Eye (tissue), 1 donor: ENCODE measurements around the gene TNFSF13.

Experiments
- DNase-seq: peaks from one replicate; pipeline ENCODE4 v3.0.0-alpha.2; 2015

Gene TNFSF13

GRCh38 chr17:7576432-7576937, 17.9 kb downstream of the TNFSF13 start:
- DNase-seq: no peak

DNA sequence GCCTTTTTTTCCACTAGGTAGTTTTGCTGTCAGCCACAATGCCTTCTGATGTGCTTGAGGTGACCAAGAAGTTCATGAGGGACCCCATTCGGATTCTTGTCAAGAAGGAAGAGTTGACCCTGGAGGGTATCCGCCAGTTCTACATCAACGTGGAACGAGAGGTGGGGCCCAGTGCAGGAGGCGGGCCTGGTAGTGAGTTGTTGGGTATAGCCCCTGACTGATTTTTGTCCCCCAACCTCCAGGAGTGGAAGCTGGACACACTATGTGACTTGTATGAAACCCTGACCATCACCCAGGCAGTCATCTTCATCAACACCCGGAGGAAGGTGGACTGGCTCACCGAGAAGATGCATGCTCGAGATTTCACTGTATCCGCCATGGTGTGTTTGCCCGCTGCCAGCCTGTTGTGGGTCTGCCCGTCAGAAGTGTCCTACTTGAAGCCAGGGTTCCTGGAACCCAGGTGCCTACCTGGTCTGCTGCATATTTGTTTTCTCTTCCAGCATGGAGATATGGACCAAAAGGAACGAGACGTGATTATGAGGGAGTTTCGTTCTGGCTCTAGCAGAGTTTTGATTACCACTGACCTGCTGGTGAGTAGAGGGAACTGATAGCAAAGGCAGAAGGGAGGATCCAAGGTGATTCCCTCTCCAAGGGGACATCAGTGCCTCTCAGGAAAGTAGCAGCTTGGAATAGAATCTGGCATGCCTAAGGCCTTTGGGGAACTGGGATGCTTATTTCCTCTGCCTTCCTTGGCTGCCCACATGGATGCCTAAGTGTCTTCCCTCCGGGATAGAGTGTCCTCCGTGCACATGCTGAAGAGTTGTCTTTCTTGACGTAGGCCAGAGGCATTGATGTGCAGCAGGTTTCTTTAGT, 19.0 kb downstream of the TNFSF13 start:
- no peak for DNase-seq

GRCh38 chr17:7579001-7579833, 20.7 kb downstream of the TNFSF13 start, which contains the start of gene CD68:
CD68 (plus strand) TSS chr17:7579638; CDS start chr17:7579678, 40 bp downstream.
- DNase-seq: peak; percentile 50

DNA sequence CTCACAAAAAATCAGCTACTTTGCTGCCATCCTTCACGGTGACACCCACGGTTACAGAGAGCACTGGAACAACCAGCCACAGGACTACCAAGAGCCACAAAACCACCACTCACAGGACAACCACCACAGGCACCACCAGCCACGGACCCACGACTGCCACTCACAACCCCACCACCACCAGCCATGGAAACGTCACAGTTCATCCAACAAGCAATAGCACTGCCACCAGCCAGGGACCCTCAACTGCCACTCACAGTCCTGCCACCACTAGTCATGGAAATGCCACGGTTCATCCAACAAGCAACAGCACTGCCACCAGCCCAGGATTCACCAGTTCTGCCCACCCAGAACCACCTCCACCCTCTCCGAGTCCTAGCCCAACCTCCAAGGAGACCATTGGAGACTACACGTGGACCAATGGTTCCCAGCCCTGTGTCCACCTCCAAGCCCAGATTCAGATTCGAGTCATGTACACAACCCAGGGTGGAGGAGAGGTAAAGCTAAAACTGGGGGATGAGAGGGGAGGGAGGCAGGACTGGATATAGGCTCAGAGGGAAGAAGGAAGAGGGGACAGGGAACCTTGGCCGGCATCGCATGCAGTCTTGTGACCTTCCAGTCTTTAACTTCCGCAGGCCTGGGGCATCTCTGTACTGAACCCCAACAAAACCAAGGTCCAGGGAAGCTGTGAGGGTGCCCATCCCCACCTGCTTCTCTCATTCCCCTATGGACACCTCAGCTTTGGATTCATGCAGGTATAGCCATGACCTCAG, 21.5 kb downstream of the TNFSF13 start:
- DNase-seq: no peak

DNA sequence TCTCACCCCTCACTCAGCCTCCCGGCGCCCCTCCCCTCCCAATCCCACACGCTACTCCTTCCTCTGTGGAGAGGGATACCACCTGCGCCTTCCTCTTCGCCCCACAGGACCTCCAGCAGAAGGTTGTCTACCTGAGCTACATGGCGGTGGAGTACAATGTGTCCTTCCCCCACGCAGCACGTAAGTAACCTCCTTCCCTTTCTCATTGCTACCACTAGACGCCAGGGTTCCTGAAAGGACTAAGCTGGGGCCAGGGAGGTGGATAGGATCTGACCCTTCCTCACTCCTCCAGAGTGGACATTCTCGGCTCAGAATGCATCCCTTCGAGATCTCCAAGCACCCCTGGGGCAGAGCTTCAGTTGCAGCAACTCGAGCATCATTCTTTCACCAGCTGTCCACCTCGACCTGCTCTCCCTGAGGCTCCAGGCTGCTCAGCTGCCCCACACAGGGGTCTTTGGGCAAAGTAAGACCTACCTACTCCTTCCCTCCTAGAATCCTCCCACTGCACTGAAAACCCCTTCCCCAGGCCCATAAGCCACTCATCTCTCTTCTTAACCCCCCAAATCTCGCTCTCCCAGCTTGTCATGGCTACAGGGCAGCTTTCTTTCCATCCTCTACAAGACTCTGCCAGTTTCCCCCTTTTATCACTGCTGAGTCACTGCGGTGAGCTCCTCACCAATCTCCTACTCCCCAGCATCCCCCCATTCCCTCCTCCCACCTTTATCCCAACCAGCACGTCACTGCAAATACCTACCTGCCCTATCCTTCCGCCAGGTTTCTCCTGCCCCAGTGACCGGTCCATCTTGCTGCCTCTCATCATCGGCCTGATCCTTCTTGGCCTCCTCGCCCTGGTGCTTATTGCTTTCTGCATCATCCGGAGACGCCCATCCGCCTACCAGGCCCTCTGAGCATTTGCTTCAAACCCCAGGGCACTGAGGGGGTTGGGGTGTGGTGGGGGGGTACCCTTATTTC, 22.3 kb downstream of the TNFSF13 start:
- no peak for DNase-seq

DNA sequence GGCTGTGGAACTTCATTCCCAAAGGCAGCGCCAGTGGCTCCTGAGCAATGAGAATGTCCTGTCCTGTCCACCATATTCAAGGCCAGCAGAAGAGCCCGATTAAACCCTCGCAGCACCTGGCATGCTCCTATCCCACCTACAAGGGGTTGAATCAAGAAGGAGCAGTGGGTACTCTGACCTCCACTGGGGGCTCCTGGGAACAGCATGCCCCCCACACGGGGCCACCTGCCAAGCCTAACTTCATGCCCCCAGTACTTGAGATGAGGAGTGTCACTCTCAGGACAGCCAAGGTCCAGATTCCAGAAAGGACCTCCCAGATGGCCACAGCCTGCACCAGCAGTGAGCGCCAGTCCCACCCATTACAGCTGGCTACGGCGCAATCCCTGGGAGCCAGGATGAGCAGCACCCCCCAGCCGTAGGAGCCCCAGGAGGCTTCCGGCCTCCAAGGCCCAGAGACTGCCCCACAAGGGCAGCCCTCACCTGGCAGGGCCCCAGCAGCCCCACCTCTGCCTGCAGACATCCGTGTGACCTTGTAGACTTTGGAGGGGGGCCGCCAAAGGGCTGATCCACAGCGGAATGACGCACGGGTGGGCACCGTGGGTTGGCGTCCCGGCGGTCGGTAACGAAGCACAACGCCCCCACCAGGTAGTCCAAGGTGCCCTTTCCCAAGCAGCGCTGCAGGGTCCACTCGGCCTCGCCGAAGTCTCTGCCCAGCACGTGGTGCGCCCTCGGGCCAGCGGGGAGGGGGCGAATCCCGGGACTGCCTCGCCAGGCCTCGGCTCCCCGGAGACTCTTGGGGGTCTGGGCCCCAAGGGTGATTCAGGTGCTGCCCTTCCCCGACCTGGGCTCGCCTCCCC, 24.1 kb downstream of the TNFSF13 start:
- DNase-seq: no peak

- peak; percentile 99 for DNase-seq
Measured at GRCh38 chr17:7583253-7584109, 24.9 kb downstream of the TNFSF13 start, which contains the start of gene MPDU1. MPDU1 (plus strand) TSS chr17:7583852; CDS start chr17:7583863, 11 bp downstream.

GRCh38 chr17:7586673-7587419, 28.3 kb downstream of the TNFSF13 start:
- no peak for DNase-seq

DNA sequence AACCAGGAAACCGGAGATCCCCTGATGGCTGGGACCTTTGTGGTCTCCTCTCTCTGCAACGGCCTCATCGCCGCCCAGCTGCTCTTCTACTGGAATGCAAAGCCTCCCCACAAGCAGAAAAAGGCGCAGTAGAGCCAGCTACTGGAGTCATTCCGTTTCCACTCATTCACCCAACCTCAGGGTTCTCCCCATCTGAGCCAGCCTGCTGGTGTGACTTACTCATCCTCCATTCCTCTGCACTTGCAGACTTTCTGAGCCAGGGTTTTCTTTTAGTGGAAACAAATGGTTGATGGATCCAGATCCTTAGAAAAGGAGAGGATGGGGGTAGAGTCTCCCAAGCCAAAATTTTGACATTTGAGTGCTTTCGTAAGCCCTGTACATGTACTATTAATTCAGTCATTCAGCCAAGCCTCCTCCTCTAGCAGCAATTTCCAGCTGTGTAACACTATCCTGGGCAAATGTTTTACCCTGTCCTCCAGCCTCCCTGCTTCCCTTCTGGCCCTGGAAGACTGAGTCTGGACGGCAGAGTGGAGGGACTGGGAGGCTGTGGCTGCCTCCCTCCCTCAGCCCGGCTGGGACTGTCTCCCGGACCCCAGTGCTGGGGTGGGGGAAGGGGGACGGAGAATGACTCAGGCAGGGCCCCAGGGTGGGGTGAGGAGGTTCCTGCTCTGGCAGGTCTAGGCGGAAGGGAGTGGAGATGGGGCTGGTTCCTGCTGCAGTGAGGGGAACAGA, 29.0 kb downstream of the TNFSF13 start:
- DNase-seq: no peak

DNA sequence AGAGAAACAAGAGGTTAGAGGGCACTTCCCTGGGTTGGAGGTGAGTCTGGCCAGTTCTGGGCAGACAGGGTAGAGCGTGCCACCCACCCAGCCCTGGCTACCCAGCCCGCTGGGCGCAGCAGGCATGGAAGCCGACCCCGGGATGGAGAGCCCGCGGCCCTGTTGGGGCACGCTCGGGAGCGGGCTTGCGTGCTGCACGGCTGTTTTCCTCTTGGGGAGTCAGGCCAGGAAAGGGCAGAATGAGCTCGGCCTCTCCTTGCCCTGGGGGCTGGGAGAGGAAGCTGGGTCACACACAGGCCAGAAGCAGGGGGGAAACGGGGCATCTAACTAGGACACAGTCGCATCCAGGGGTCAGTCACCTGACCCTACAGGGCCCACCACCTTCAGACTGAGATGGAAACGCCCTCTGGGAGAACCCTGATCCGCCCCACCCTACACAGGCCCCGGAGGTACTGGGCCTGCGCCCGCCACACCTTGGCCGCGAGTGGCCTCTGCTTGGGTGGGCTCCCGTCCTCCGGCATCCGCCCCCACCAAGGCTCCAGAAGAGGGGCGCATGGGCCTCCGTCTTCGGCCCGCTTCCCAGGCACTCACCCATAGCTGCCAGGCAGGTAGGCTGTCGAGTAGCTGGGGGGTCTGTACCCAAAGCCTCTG, 30.1 kb downstream of the TNFSF13 start:
- no peak for DNase-seq

DNA sequence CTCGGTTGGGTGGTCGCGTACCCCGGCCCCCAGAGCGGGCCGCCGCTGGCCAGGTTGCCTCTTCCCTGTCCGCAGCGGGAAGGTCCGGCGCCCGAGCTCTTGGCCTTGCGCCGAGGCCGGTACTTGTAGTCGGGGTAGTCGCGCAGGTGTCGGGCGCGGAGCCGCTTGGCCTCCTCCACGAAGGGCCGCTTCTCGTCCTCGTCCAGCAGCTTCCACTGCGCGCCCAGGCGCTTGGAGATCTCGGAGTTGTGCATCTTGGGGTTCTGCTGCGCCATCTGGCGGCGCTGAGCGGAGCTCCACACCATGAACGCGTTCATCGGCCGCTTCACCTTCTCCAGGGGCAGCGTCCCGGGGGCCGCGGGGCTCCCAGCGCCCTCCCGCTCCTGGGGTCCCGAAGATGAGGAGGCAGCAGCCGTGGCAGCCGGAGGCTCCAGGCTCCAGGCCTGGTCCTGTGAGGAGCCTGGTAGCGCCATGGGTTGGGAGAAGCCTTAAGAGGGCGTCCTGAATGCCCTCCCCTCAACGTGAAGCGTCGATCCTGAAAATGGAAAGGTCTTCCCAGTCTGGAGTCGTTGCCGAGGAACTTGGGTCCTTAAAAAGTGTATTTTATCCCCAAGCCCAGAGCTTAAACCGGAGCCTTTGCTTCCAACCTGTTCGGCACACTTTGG, 30.8 kb downstream of the TNFSF13 start:
- DNase-seq: peak; percentile 95

DNA sequence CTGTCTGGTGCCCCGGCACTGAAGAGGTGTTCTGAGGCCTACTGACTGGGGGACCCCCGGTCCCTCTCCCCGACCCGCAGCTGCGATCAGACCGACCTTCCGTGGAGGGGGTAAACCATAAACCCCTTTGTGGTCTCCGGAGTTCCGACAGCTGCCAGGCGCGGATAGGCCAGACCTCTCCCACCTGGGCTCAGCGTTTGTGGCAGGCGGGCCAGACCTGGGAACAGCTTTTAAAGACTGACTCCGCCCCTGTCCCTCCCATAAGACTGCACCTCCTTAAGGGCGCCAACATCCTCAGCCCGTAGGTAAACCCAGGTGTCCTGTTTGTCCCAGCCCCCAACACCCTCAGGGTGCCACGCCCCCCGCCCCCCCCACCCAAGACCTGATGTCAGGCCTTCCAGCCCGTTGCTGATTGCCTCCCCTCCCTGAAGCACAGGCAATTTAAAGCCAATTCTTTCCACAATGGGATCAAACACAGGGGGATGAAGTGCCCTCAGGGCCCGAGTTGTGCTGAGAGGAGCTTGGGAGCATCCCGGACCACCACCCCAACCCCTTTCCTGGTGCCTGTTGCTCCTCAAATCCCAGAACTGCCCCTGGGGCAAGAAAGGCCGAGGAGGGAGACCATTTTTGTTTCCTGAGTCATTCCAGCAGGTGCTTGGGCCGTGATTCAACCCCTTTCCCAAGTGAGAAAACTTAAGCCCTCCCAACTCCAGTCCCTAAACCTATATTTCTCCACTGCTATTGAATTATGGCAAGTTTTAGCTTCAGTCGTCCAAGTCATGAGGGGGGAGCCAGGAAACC, 31.5 kb downstream of the TNFSF13 start, which contains the start of gene SOX15:
Gene SOX15, minus strand, starts transcription at position 204 of the 801 bp plus-strand sequence. CDS start 418 bp downstream, outside the sequence.
- peak; percentile 35 for DNase-seq

- DNase-seq: peak; percentile 41
Measured at GRCh38 chr17:7590743-7591142, 32.2 kb downstream of the TNFSF13 start.

- no peak for DNase-seq
Measured at GRCh38 chr17:7591596-7591995, 33.0 kb downstream of the TNFSF13 start.

DNA sequence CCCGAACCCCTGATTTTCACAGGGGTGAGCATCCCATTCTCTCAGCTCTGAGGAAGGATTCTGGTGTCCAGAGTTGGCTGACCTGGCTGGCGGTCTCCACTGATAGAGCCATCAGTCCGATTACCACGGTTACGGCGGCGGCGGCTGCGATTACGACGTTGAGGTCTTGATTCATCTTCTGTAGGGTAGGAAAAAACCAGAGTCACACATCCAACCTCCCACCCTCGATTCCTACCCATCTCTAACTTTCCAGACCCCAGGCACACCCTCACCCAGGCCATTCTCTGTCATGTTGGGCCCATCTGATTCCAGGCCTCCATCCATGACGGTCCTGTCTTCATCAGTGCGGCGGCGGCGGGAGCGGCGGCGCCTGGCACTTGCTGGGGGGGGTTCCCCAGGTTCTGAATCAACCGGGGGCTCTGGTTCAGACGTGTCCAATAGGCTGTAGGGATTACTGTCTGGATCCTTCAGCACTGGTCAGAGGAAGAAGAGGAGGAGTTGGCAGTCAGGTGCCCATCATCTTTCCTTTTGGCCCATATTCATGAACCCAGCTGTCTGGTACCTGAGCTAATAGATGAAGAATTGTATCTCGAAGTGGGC, 34.0 kb downstream of the TNFSF13 start:
- DNase-seq: no peak
